ENCODE results near the gene GPR153.

GPR153 gene

DNA sequence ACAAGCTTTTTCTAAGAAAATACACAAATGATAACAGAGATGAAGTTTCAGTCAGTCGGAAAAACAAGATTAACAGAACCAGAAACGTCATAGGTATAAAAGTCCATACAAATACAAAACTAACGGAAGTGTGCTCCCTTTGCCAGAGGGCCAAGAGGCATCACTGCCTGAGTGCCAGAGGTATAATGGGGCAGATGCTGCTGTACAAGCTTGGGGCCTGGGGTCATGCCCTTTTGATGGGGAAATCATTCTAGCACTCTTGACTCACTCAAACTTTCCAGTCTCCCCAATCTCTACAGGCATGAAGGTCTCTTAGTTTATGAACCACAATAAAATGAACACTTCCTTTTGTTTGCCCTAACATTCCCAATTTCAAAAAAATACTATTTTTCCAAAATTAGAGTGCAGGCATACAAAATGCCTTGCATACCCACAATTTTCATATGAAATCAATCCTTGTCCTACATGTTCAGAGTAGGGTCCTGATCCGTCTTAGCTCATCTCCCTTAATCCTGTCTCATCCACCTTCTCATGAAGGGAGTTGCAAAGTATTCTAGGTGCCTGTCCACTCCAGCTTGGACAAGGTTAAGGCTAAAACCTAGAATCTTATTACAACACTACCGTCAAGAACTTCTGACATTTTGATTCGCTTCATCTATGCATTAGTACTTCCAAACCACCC, 63.0 kb downstream of the GPR153 start:
- no peak for DNase-seq
- in situ Hi-C loops (cut with HindIII; ENCODE audit: low pct_ligation_motif_present, low pct_unique_long_range_greater_than_20kb, low sequenced_read_pairs) = no loop called here
